Sigmoid colon (tissue), 7 donors: ENCODE results near the gene DAPK2. TPM values are rescaled to one million over a fixed set of nuclear protein-coding genes. Genes with fewer than 3 reads are reported as not detected.

Source experiments
- DNase-seq: peaks from one replicate; pipeline ENCODE4 v3.0.0-alpha.2; 2019
- H3K27ac ChIP-seq, 4 donors: fragments of 200-600 bp; sonication (generic); one replicate each; pipeline ENCODE4 v1.5.1; 2016 to 2019; ENCODE audit warnings: mild to moderate bottlenecking in 1 of 4
- H3K27me3 ChIP-seq, 3 donors: fragments of 200-600 bp; sonication (generic); one replicate each; pipeline ENCODE4 v1.5.1; 2019; ENCODE audit warnings: mild to moderate bottlenecking in 1 of 3
- H3K36me3 ChIP-seq, 4 donors: fragments of 200-600 bp; sonication (generic); one replicate each; pipeline ENCODE4 v1.5.1; 2016 to 2019
- H3K4me1 ChIP-seq, 4 donors: fragments of 200-600 bp; sonication (generic); one replicate each; pipeline ENCODE4 v1.5.1; 2017 to 2019
- H3K4me3 ChIP-seq, 4 donors: fragments of 200-600 bp; sonication (generic); one replicate each; pipeline ENCODE4 v1.5.1; 2017 to 2019; ENCODE audit warnings: mild to moderate bottlenecking in 2 of 4, moderate library complexity in 1 of 4
- H3K9me3 ChIP-seq, 4 donors: fragments of 200-600 bp in 3 of 4; sonication (generic) in 3 of 4; one replicate each; pipeline versions ENCODE4 v1.5.1 to v1.6.1; 2013 to 2019
- EP300 ChIP-seq, 4 donors: sonication (generic); formaldehyde crosslinking; IDR thresholded peaks; one replicate each; pipeline ENCODE4 v1.6.1; 2017; ENCODE audit warnings: antibody characterized with exemption in 4 of 4
- POLR2A ChIP-seq, 2 donors: fragments of 450-650 bp; IDR thresholded peaks; one replicate each; pipeline ENCODE4 v1.6.1; 2016; ENCODE audit warnings: antibody characterized with exemption in 2 of 2, mild to moderate bottlenecking in 2 of 2, moderate library complexity in 2 of 2
- POLR2AphosphoS5 ChIP-seq, 4 donors: sonication (generic); formaldehyde crosslinking; IDR thresholded peaks; one replicate each; pipeline ENCODE4 v1.6.1; 2017; ENCODE audit warnings: antibody characterized with exemption in 4 of 4
- WGBS, 2 donors: extraction: QIAGEN DNeasy Blood & Tissue Kit; methylation state at CpG; one replicate each; pipeline ENCODE4 v1.1.7; 2013; 5-methylcytosine and 5-hydroxymethylcytosine counted together
- intact Hi-C: fragments of 100-400 bp; cut with DNase I; formaldehyde crosslinking; loops from one replicate; pipeline ENCODE4 v1.15.1; 2023
- polyA plus RNA-seq, 3 donors: library from polyadenylated mRNA; stranded (reverse); fragments of 200-250 nt; gene quantifications; one replicate each; pipeline ENCODE4 v1.2.3, GENCODE V29; 2013
- total RNA-seq, 4 donors: library from RNA; depleted of rRNA; stranded (reverse); fragments of >200 nt; gene quantifications; one replicate each; pipeline ENCODE4 v1.1.0, GENCODE V29; 2016
- TF ChIP-seq, protein P1 (sequence below), 4 experiments: fragments of 450-650 bp in 3 of 4; fragments of 200-600 bp in 1 of 4; IDR thresholded peaks; one replicate each; pipeline ENCODE4 v1.5.1; 2016 to 2019; ENCODE audit warnings: antibody characterized with exemption in 4 of 4, mild to moderate bottlenecking in 3 of 4, moderate library complexity in 2 of 4
- donor health status: healthy with polysubstance abuse.
- donor health status: Bipolar disorder and iron deficiency.
- donor health status: healthy.

Gene DAPK2
- total and polyA plus RNA-seq, 7 donors, result 2.1 to 27.7 (median 5.5) TPM

DNA sequence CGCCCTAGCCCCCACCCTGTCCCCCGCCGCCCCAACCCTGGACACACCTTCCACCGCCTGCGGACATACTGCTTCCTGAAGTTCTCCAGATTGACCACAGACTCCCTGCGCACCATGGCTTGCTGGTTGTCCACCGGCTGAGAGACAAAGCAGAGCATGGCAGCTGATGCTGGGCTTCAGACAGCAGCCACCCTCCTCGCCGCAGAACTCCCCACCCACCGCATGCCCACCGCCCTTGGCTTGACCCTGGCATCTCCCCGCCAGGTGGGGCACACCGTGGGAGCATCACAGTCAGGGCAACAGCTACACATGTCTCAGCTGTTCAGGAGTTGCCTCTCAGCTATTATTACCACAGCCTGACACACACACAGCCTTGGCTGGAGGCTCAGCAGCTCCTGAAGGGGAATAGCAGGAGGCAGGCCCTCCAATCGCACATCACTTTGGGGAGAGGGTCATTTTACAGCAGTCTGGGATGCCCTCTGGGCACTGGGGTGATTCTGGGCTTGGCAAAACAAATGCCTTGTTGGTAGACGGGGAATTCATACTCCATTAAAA is 134.1 kb downstream of the DAPK2 start:
- 90% methylated on average over 15 of the region's 15 CpGs for WGBS, 2 donors
- Histone ChIP-seq H3K27me3 (no peaks in the 10 kb centered on the region), H3K27ac (no peak overlapping the region), H3K9me3 (no peaks in the 10 kb centered on the region), H3K4me3 (no peak overlapping the region), H3K36me3 (no peaks in the 10 kb centered on the region), H3K4me1 (peaks cover 0 to 31% (median 22%) of the 10 kb centered on the region in 4 donors)
- intact Hi-C loops, result no loop called here
- no peak for TF ChIP-seq POLR2A (IDR thresholded peaks at IDR 0.05)
- TF ChIP-seq, protein P1, sequence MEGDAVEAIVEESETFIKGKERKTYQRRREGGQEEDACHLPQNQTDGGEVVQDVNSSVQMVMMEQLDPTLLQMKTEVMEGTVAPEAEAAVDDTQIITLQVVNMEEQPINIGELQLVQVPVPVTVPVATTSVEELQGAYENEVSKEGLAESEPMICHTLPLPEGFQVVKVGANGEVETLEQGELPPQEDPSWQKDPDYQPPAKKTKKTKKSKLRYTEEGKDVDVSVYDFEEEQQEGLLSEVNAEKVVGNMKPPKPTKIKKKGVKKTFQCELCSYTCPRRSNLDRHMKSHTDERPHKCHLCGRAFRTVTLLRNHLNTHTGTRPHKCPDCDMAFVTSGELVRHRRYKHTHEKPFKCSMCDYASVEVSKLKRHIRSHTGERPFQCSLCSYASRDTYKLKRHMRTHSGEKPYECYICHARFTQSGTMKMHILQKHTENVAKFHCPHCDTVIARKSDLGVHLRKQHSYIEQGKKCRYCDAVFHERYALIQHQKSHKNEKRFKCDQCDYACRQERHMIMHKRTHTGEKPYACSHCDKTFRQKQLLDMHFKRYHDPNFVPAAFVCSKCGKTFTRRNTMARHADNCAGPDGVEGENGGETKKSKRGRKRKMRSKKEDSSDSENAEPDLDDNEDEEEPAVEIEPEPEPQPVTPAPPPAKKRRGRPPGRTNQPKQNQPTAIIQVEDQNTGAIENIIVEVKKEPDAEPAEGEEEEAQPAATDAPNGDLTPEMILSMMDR (IDR thresholded peaks at IDR 0.05), result no peak
- TF ChIP-seq EP300 (IDR thresholded peaks at IDR 0.05), result no peak
- no peak for TF ChIP-seq POLR2AphosphoS5 (IDR thresholded peaks at IDR 0.05)
- DNase-seq, result no peak

DNA sequence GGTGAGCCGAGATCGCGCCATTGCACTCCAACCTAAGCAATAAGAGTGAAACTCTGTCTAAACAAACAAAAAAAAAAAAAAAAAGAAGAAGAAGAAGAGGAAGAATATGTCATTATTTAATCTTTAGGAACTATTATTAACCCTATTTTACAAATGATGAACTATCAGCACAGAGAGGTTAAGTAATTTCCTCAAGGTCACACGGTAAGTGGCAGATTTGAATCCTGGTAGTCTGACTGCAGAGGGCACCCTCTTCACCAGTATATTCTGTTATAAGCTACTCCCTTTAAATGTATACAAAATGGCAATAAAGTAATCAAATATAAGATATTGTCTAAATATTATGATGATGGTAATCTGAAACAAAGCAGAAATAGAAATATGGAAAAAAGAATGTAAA is 135.1 kb downstream of the DAPK2 start:
- Histone ChIP-seq H3K27me3 (no peaks in the 10 kb centered on the region), H3K4me3 (no peak overlapping the region), H3K4me1 (peaks cover 0 to 25% (median 18%) of the 10 kb centered on the region in 4 donors), H3K27ac (no peak overlapping the region), H3K9me3 (no peaks in the 10 kb centered on the region), H3K36me3 (no peaks in the 10 kb centered on the region)
- 74 to 82% methylated on average over 4 of the region's 4 CpGs for WGBS, 2 donors
- TF ChIP-seq POLR2AphosphoS5 (IDR thresholded peaks at IDR 0.05), result no peak
- no peak for TF ChIP-seq POLR2A (IDR thresholded peaks at IDR 0.05)
- no peak for TF ChIP-seq EP300 (IDR thresholded peaks at IDR 0.05)
- TF ChIP-seq, protein P1 (IDR thresholded peaks at IDR 0.05), result no peak
- DNase-seq, result no peak
- intact Hi-C loops, result no loop called here

DNA sequence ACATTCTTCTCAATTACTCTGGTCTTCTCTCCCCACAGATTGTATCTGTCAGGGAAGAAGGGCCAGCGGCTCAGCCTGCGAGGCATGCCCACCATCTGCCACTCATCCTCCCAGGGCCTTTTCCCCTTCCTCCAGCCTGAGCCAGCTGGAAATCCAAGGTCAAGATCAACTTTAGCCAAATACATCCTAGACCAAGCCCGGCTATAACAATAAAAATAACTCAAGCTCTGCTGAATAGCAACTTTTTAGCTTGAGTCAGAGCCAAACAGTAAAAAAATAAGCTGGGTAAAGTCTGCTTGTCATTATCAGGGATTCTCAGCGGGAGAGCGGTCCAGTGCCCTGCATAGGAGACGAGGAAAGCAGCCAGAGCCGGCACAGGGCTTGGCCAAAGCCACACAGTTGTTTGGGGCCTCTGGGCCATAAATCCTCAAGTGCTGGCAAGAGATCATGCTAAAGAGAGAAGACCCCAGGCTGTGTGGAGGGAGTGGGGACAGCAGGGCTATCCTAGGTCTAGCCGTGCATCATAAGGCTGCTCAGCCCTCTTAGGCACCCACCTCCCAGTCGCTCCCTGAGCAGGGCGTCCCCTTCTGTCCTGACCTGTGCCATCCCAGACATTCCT is 136.4 kb downstream of the DAPK2 start:
- Histone ChIP-seq H3K36me3 (no peaks in the 10 kb centered on the region), H3K4me1 (peaks cover 0 to 17% (median 13%) of the 10 kb centered on the region in 4 donors), H3K27ac (peak overlapping the region in 1 of 4 donors; percentile 4), H3K9me3 (no peaks in the 10 kb centered on the region), H3K4me3 (no peak overlapping the region), H3K27me3 (no peaks in the 10 kb centered on the region)
- DNase-seq, result no peak
- WGBS, 2 donors, result 34 to 59% methylated on average over 10 of the region's 10 CpGs
- no peak for TF ChIP-seq POLR2A (IDR thresholded peaks at IDR 0.05)
- intact Hi-C loops, result no loop called here

DNA sequence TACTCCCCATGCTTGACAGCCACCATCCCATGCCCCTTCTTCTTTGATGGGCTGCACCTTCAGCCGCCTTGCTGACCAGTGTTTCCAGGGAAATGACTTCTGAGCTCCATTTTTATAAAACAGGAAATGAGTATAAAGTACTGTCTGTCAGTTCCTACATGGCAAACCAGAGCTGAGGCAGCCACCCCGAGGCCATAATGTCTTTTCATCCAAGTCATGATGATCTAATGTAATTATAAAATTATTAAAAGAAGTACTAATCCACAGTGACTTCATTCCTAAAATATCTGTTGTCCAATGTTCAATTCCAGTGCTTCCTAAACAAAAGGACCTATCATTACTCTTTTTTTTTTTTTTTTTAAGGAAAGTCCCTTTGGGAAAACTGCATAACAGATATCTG is 137.3 kb downstream of the DAPK2 start:
- 80 to 92% methylated on average over 2 of the region's 2 CpGs for WGBS, 2 donors

DNA sequence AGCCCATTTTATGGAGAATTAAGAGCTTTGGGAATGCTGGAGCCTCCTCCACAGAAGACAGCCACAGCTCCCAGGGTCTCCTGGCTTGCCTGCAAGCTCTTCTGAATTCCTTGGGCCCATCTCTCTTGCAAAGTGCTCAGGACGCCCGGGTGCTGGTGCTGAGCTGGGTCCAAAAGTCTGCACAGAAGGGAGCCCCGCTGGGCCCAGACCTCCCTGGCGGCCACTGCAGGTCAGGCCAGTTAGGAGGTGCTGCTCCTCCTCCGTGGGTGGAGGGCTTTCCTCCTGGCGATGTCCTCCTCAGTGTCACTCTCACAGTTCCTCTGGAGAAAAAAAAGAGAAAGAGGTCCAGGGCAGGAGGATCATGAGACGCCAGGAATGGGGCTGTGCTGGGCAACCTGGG is 138.0 kb downstream of the DAPK2 start:
- TF ChIP-seq, protein P1 (IDR thresholded peaks at IDR 0.05), result no peak
- TF ChIP-seq POLR2A (IDR thresholded peaks at IDR 0.05) (no peak), POLR2AphosphoS5 (IDR thresholded peaks at IDR 0.05) (no peak), EP300 (IDR thresholded peaks at IDR 0.05) (no peak)
- no peaks in the 10 kb centered on the region for H3K9me3 ChIP-seq
- WGBS, 2 donors, result 95 to 96% methylated on average over 7 of the region's 7 CpGs
- H3K4me1 ChIP-seq, result peaks cover 0 to 17% (median 13%) of the 10 kb centered on the region in 4 donors
- H3K36me3 ChIP-seq, result no peaks in the 10 kb centered on the region
- H3K27ac ChIP-seq, result no peak overlapping the region
- H3K27me3 ChIP-seq, result no peaks in the 10 kb centered on the region
- no peak overlapping the region for H3K4me3 ChIP-seq
- intact Hi-C loops, result no loop called here
- DNase-seq, result no peak

More for the DNA sequence above, 137.3 kb downstream of the DAPK2 start:
- H3K4me3 ChIP-seq, result no peak overlapping the region
- H3K27ac ChIP-seq, result no peak overlapping the region
- no peaks in the 10 kb centered on the region for H3K27me3 ChIP-seq
- intact Hi-C loops, result no loop called here
- TF ChIP-seq EP300 (IDR thresholded peaks at IDR 0.05) (no peak), POLR2AphosphoS5 (IDR thresholded peaks at IDR 0.05) (no peak), POLR2A (IDR thresholded peaks at IDR 0.05) (no peak)
- TF ChIP-seq, protein P1 (IDR thresholded peaks at IDR 0.05), result no peak
- H3K9me3 ChIP-seq, result no peaks in the 10 kb centered on the region
- peaks cover 0 to 17% (median 13%) of the 10 kb centered on the region in 4 donors for H3K4me1 ChIP-seq
- no peak for DNase-seq
- H3K36me3 ChIP-seq, result no peaks in the 10 kb centered on the region
